Measurements from ENCODE around the gene MAPK7. TPM values are rescaled to one million over a fixed set of nuclear protein-coding genes. Genes with fewer than 3 reads are reported as not detected.

MAPK7 gene
- total RNA-seq, 1 donor from 2014 or later: 25.1 TPM

- Mint-ChIP-seq H3K4me3 (ENCODE audit: unreplicated experiment) (no peak overlapping the region), H3K4me1 (ENCODE audit: low read depth, unreplicated experiment) (peaks cover 12% of the 10 kb centered on the region), H3K27me3 (ENCODE audit: low read depth, unreplicated experiment) (peaks cover 6% of the 10 kb centered on the region), H3K27ac (ENCODE audit: unreplicated experiment) (no peak overlapping the region), H3K36me3 (ENCODE audit: low read depth, unreplicated experiment) (peaks cover 2% of the 10 kb centered on the region), H3K9me3 (ENCODE audit: unreplicated experiment) (no peaks in the 10 kb centered on the region)
- Histone ChIP-seq H3K79me2 (ENCODE audit: insufficient read depth, low read length) (no peaks in the 10 kb centered on the region), H4K20me1 (ENCODE audit: insufficient read depth, low read length) (no peaks in the 10 kb centered on the region), H3K4me2 (ENCODE audit: low read length) (no peak overlapping the region), H3K4me1 (ENCODE audit: insufficient read depth, low read length) (peaks cover 6% of the 10 kb centered on the region), H3K27ac (ENCODE audit: low read depth, low read length) (no peak overlapping the region), H3K27me3 (ENCODE audit: insufficient read depth, low read length) (no peaks in the 10 kb centered on the region), H3K9ac (ENCODE audit: low read length) (no peak overlapping the region), H3K4me3 (ENCODE audit: insufficient read depth, low read depth, low read length) (no peak overlapping the region), H3K9me3 (ENCODE audit: insufficient read depth, low read depth, low read length) (no peaks in the 10 kb centered on the region), H3K36me3 (ENCODE audit: insufficient read depth, low read length) (no peaks in the 10 kb centered on the region), H2AFZ (ENCODE audit: low read depth, low read length) (no peak overlapping the region)
- no peak for DNase-seq (ENCODE audit: low read depth)
- FAIRE-seq: no peak
- TF ChIP-seq, protein P1, sequence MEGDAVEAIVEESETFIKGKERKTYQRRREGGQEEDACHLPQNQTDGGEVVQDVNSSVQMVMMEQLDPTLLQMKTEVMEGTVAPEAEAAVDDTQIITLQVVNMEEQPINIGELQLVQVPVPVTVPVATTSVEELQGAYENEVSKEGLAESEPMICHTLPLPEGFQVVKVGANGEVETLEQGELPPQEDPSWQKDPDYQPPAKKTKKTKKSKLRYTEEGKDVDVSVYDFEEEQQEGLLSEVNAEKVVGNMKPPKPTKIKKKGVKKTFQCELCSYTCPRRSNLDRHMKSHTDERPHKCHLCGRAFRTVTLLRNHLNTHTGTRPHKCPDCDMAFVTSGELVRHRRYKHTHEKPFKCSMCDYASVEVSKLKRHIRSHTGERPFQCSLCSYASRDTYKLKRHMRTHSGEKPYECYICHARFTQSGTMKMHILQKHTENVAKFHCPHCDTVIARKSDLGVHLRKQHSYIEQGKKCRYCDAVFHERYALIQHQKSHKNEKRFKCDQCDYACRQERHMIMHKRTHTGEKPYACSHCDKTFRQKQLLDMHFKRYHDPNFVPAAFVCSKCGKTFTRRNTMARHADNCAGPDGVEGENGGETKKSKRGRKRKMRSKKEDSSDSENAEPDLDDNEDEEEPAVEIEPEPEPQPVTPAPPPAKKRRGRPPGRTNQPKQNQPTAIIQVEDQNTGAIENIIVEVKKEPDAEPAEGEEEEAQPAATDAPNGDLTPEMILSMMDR (IDR thresholded peaks at IDR 0.05; ENCODE audit: insufficient read depth, low read depth, low read length): no peak
- no peak for TF ChIP-seq EZH2 (IDR thresholded peaks at IDR 0.05; ENCODE audit: insufficient read depth, low read length)
These were observed 9.1 kb upstream of the MAPK7 start for GRCh38 chr17:19369107-19369778.

GRCh38 chr17:19369846-19370492 lies 8.3 kb upstream of the MAPK7 start:
- Histone ChIP-seq H3K9me3 (ENCODE audit: insufficient read depth, low read depth, low read length) (no peaks in the 10 kb centered on the region), H3K4me1 (ENCODE audit: insufficient read depth, low read length) (peaks cover 6% of the 10 kb centered on the region), H2AFZ (ENCODE audit: low read depth, low read length) (no peak overlapping the region), H3K9ac (ENCODE audit: low read length) (no peak overlapping the region), H4K20me1 (ENCODE audit: insufficient read depth, low read length) (no peaks in the 10 kb centered on the region), H3K4me2 (ENCODE audit: low read length) (no peak overlapping the region), H3K79me2 (ENCODE audit: insufficient read depth, low read length) (no peaks in the 10 kb centered on the region), H3K4me3 (ENCODE audit: insufficient read depth, low read depth, low read length) (no peak overlapping the region), H3K36me3 (ENCODE audit: insufficient read depth, low read length) (no peaks in the 10 kb centered on the region), H3K27ac (ENCODE audit: low read depth, low read length) (no peak overlapping the region), H3K27me3 (ENCODE audit: insufficient read depth, low read length) (no peaks in the 10 kb centered on the region)
- H3K4me3 Mint-ChIP-seq (ENCODE audit: unreplicated experiment): no peak overlapping the region
- DNase-seq (ENCODE audit: low read depth) (no peak), FAIRE-seq (no peak)
- no peak overlapping the region for H3K27ac Mint-ChIP-seq (ENCODE audit: unreplicated experiment)
- H3K9me3 Mint-ChIP-seq (ENCODE audit: unreplicated experiment): no peaks in the 10 kb centered on the region
- peaks cover 2% of the 10 kb centered on the region for H3K27me3 Mint-ChIP-seq (ENCODE audit: low read depth, unreplicated experiment)
- no peak for TF ChIP-seq EZH2 (IDR thresholded peaks at IDR 0.05; ENCODE audit: insufficient read depth, low read length)
- TF ChIP-seq, protein P1 (IDR thresholded peaks at IDR 0.05; ENCODE audit: insufficient read depth, low read depth, low read length): no peak
- H3K36me3 Mint-ChIP-seq (ENCODE audit: low read depth, unreplicated experiment): peaks cover 2% of the 10 kb centered on the region
- H3K4me1 Mint-ChIP-seq (ENCODE audit: low read depth, unreplicated experiment): peaks cover 8% of the 10 kb centered on the region

- no peaks in the 10 kb centered on the region for H3K9me3 ChIP-seq (ENCODE audit: insufficient read depth, low read depth, low read length)
- Mint-ChIP-seq H3K27me3 (ENCODE audit: low read depth, unreplicated experiment) (peaks cover 2% of the 10 kb centered on the region), H3K36me3 (ENCODE audit: low read depth, unreplicated experiment) (peaks cover 2% of the 10 kb centered on the region), H3K4me3 (ENCODE audit: unreplicated experiment) (no peak overlapping the region), H3K27ac (ENCODE audit: unreplicated experiment) (no peak overlapping the region), H3K9me3 (ENCODE audit: unreplicated experiment) (no peaks in the 10 kb centered on the region), H3K4me1 (ENCODE audit: low read depth, unreplicated experiment) (peaks cover 8% of the 10 kb centered on the region)
- FAIRE-seq (no peak), DNase-seq (ENCODE audit: low read depth) (no peak)
- no peaks in the 10 kb centered on the region for H4K20me1 ChIP-seq (ENCODE audit: insufficient read depth, low read length)
- no peak overlapping the region for H3K27ac ChIP-seq (ENCODE audit: low read depth, low read length)
- no peaks in the 10 kb centered on the region for H3K27me3 ChIP-seq (ENCODE audit: insufficient read depth, low read length)
- no peak overlapping the region for H2AFZ ChIP-seq (ENCODE audit: low read depth, low read length)
- no peak overlapping the region for H3K4me2 ChIP-seq (ENCODE audit: low read length)
- H3K36me3 ChIP-seq (ENCODE audit: insufficient read depth, low read length): no peaks in the 10 kb centered on the region
- no peak overlapping the region for H3K9ac ChIP-seq (ENCODE audit: low read length)
- H3K79me2 ChIP-seq (ENCODE audit: insufficient read depth, low read length): no peaks in the 10 kb centered on the region
- H3K4me1 ChIP-seq (ENCODE audit: insufficient read depth, low read length): peaks cover 6% of the 10 kb centered on the region
- TF ChIP-seq EZH2 (IDR thresholded peaks at IDR 0.05; ENCODE audit: insufficient read depth, low read length): no peak
- TF ChIP-seq, protein P1 (IDR thresholded peaks at IDR 0.05; ENCODE audit: insufficient read depth, low read depth, low read length): no peak
- no peak overlapping the region for H3K4me3 ChIP-seq (ENCODE audit: insufficient read depth, low read depth, low read length)
These were observed 7.8 kb upstream of the MAPK7 start for GRCh38 chr17:19370493-19370960.
